ENCODE data around the gene RPAIN. TPM values are rescaled to one million over a fixed set of nuclear protein-coding genes. Genes with fewer than 3 reads are reported as not detected.
A peak's percentile ranks its signal among the peaks of the same experiment; 100 is the strongest.

RPAIN gene
- total and polyA plus RNA-seq, 2 of the 13 experiments (the other 11 are each of a cell fraction or from before 2014, with no cell fraction given): 42.1 to 58.5 TPM

DNA sequence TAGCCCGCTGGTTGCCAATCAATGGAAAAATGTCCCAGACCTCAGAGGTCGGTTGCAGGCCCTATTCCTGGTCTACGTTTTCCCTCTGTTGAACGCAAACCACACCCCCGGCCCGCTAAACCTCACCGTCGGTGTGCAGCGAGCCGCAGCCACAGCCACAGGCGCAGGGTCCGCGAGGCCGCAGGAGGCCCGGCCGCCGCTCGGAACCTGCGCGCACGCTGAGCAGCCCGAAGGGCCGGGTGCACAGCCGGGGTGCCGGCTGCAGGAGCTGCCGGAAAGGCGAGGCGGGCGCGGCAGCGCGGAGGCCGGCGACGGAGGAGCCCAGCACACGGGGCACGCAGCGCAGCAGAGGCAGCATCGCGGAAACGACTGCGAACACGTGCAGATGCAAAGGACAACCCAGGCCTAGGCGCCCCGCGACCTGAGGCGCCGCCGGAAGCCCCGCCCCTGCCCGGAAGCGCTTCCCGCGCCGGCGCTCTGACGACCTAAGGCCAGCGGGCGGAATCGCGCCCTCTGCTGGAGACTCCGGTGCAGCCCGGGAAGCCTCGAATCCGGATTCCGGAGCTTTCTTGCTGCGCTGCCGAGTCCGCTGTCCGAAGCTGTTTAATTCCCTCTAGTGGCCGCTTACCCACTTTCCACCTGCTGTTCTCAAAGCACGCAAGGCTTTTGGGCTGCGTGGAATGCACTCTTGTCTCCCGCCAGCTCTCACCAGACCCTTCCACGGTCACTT lies 18.9 kb downstream of the RPAIN start, which contains the start of gene C1QBP (continued):
- TF ChIP-seq, protein P1, sequence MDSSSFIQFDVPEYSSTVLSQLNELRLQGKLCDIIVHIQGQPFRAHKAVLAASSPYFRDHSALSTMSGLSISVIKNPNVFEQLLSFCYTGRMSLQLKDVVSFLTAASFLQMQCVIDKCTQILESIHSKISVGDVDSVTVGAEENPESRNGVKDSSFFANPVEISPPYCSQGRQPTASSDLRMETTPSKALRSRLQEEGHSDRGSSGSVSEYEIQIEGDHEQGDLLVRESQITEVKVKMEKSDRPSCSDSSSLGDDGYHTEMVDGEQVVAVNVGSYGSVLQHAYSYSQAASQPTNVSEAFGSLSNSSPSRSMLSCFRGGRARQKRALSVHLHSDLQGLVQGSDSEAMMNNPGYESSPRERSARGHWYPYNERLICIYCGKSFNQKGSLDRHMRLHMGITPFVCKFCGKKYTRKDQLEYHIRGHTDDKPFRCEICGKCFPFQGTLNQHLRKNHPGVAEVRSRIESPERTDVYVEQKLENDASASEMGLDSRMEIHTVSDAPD (CRISPR knock-in tag; IDR thresholded peaks at IDR 0.05): no peak
- TF ChIP-seq, protein P2, sequence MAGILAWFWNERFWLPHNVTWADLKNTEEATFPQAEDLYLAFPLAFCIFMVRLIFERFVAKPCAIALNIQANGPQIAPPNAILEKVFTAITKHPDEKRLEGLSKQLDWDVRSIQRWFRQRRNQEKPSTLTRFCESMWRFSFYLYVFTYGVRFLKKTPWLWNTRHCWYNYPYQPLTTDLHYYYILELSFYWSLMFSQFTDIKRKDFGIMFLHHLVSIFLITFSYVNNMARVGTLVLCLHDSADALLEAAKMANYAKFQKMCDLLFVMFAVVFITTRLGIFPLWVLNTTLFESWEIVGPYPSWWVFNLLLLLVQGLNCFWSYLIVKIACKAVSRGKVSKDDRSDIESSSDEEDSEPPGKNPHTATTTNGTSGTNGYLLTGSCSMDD (CRISPR knock-in tag; IDR thresholded peaks at IDR 0.05): 0 out of 2 replicates have a peak, but pooled peaks have one; percentile 46
- TF ChIP-seq, protein P3, sequence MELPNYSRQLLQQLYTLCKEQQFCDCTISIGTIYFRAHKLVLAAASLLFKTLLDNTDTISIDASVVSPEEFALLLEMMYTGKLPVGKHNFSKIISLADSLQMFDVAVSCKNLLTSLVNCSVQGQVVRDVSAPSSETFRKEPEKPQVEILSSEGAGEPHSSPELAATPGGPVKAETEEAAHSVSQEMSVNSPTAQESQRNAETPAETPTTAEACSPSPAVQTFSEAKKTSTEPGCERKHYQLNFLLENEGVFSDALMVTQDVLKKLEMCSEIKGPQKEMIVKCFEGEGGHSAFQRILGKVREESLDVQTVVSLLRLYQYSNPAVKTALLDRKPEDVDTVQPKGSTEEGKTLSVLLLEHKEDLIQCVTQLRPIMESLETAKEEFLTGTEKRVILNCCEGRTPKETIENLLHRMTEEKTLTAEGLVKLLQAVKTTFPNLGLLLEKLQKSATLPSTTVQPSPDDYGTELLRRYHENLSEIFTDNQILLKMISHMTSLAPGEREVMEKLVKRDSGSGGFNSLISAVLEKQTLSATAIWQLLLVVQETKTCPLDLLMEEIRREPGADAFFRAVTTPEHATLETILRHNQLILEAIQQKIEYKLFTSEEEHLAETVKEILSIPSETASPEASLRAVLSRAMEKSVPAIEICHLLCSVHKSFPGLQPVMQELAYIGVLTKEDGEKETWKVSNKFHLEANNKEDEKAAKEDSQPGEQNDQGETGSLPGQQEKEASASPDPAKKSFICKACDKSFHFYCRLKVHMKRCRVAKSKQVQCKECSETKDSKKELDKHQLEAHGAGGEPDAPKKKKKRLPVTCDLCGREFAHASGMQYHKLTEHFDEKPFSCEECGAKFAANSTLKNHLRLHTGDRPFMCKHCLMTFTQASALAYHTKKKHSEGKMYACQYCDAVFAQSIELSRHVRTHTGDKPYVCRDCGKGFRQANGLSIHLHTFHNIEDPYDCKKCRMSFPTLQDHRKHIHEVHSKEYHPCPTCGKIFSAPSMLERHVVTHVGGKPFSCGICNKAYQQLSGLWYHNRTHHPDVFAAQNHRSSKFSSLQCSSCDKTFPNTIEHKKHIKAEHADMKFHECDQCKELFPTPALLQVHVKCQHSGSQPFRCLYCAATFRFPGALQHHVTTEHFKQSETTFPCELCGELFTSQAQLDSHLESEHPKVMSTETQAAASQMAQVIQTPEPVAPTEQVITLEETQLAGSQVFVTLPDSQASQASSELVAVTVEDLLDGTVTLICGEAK (IDR thresholded peaks at IDR 0.05): no peak
- TF ChIP-seq, protein P3 (CRISPR knock-in tag; IDR thresholded peaks at IDR 0.05): peak; percentile 82; the same call in 1 of the 2 replicates
- TF ChIP-seq ZNF570 (CRISPR knock-in tag; IDR thresholded peaks at IDR 0.05; ENCODE audit: borderline replicate concordance): 0 out of 2 replicates have a peak, but pooled peaks have one; percentile 45
- TF ChIP-seq NFKBIZ (CRISPR knock-in tag; IDR thresholded peaks at IDR 0.05): no peak
- TF ChIP-seq, protein P4, sequence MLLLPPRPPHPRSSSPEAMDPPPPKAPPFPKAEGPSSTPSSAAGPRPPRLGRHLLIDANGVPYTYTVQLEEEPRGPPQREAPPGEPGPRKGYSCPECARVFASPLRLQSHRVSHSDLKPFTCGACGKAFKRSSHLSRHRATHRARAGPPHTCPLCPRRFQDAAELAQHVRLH (CRISPR knock-in tag; IDR thresholded peaks at IDR 0.05; ENCODE audit: borderline replicate concordance, low read depth): peak; percentile 67; the same call in 1 of the 2 replicates
- TF ChIP-seq NKX3-1 (CRISPR knock-in tag; IDR thresholded peaks at IDR 0.05): peak; percentile 90
- peak; percentile 93 for TF ChIP-seq KAT8 (CRISPR knock-in tag; IDR thresholded peaks at IDR 0.05)
- no peak; the same call in 1 of the 2 replicates for TF ChIP-seq TARDBP (CRISPR knock-in tag; IDR thresholded peaks at IDR 0.05)
- TF ChIP-seq MYNN (CRISPR knock-in tag; IDR thresholded peaks at IDR 0.05; ENCODE audit: low read depth): no peak
- TF ChIP-seq SNRNP70 (IDR thresholded peaks at IDR 0.05; ENCODE audit: low read depth, low read length): no peak
- TF ChIP-seq, protein P5, sequence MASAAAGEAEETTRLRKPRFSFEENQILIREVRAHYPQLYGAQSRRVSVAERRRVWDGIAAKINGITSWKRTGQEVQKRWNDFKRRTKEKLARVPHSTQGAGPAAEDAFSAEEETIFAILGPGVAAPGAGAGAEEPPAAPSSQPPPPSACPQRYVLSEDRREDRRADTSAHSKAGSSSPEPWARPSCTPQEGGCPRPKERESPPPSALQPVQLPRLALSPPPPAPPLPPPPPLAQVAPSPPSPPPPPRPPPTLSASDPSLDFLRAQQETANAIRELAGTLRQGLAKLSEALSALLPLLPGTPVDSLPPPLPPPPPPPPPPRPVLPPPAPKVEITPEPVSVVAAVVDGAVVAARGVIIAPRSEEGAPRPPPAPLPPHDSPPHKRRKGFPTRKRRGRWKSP (CRISPR knock-in tag; IDR thresholded peaks at IDR 0.05): no peak; the same call in 1 of the 2 replicates
- TF ChIP-seq ZNF24 (IDR thresholded peaks at IDR 0.05): 0 out of 2 replicates have a peak, but pooled peaks have one; percentile 3
- TF ChIP-seq, protein P6, sequence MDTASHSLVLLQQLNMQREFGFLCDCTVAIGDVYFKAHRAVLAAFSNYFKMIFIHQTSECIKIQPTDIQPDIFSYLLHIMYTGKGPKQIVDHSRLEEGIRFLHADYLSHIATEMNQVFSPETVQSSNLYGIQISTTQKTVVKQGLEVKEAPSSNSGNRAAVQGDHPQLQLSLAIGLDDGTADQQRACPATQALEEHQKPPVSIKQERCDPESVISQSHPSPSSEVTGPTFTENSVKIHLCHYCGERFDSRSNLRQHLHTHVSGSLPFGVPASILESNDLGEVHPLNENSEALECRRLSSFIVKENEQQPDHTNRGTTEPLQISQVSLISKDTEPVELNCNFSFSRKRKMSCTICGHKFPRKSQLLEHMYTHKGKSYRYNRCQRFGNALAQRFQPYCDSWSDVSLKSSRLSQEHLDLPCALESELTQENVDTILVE (CRISPR knock-in tag; IDR thresholded peaks at IDR 0.05): peak; percentile 50; the same call in 1 of the 2 replicates
